ENCODE results near the gene PMM2. TPM values are rescaled to one million over a fixed set of nuclear protein-coding genes. Genes with fewer than 3 reads are reported as not detected.

PMM2 gene
- total and polyA plus RNA-seq, 9 of the 15 experiments (the other 6 are each of a cell fraction or from before 2014, with no cell fraction given): 5.6 to 42.7 (median 25.9) TPM

GRCh38 chr16:8868416-8869211, 71.0 kb downstream of the PMM2 start, which contains the start of gene CARHSP1 (continued):
- TF ChIP-seq, protein P1, sequence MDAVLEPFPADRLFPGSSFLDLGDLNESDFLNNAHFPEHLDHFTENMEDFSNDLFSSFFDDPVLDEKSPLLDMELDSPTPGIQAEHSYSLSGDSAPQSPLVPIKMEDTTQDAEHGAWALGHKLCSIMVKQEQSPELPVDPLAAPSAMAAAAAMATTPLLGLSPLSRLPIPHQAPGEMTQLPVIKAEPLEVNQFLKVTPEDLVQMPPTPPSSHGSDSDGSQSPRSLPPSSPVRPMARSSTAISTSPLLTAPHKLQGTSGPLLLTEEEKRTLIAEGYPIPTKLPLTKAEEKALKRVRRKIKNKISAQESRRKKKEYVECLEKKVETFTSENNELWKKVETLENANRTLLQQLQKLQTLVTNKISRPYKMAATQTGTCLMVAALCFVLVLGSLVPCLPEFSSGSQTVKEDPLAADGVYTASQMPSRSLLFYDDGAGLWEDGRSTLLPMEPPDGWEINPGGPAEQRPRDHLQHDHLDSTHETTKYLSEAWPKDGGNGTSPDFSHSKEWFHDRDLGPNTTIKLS (IDR thresholded peaks at IDR 0.05; ENCODE audit: borderline replicate concordance, low read depth): peak; percentile 29; the same call in 1 of the 2 replicates
- TF ChIP-seq ZNF263 (CRISPR knock-in tag; IDR thresholded peaks at IDR 0.05; ENCODE audit: borderline replicate concordance) (0 out of 2 replicates have a peak, but pooled peaks have one; percentile 38), ZBED1 (IDR thresholded peaks at IDR 0.05) (no peak), ZNF140 (CRISPR knock-in tag; IDR thresholded peaks at IDR 0.05) (no peak), MAFG (tag; conservative IDR thresholded peaks at IDR 0.05) (no peak), BACH1 (tag; IDR thresholded peaks at IDR 0.05) (no peak), SRSF3 (IDR thresholded peaks at IDR 0.05; ENCODE audit: insufficient read depth, low read length) (no peak), STAT5A (IDR thresholded peaks at IDR 0.05; ENCODE audit: borderline replicate concordance, low read length) (no peak), ZNF224 (CRISPR knock-in tag; IDR thresholded peaks at IDR 0.05) (no peak), HNRNPLL (IDR thresholded peaks at IDR 0.05; ENCODE audit: low read depth, low read length, poor library complexity, severe bottlenecking) (peak; percentile 45), ZNF23 (CRISPR knock-in tag; IDR thresholded peaks at IDR 0.05) (no peak), ZNF41 (CRISPR knock-in tag; conservative IDR thresholded peaks at IDR 0.05) (no peak), SUPT5H (IDR thresholded peaks at IDR 0.05) (peak; percentile 89)
- TF ChIP-seq, protein P2, sequence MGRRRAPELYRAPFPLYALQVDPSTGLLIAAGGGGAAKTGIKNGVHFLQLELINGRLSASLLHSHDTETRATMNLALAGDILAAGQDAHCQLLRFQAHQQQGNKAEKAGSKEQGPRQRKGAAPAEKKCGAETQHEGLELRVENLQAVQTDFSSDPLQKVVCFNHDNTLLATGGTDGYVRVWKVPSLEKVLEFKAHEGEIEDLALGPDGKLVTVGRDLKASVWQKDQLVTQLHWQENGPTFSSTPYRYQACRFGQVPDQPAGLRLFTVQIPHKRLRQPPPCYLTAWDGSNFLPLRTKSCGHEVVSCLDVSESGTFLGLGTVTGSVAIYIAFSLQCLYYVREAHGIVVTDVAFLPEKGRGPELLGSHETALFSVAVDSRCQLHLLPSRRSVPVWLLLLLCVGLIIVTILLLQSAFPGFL (CRISPR knock-in tag; IDR thresholded peaks at IDR 0.05): no peak
- TF ChIP-seq, protein P3, sequence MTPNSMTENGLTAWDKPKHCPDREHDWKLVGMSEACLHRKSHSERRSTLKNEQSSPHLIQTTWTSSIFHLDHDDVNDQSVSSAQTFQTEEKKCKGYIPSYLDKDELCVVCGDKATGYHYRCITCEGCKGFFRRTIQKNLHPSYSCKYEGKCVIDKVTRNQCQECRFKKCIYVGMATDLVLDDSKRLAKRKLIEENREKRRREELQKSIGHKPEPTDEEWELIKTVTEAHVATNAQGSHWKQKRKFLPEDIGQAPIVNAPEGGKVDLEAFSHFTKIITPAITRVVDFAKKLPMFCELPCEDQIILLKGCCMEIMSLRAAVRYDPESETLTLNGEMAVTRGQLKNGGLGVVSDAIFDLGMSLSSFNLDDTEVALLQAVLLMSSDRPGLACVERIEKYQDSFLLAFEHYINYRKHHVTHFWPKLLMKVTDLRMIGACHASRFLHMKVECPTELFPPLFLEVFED (CRISPR knock-in tag; conservative IDR thresholded peaks at IDR 0.05): no peak

Measured in K562 (cell line).